ENCODE results near the gene ABI2.
"Not testable (repeated sequence)": the region's sequence is repeated elsewhere in the genome, so short reads cannot be mapped to it uniquely, and the experiment has no call there.

GRCh38 chr2:203429643-203430042, 101.4 kb downstream of the ABI2 start:
- not testable (repeated sequence) for TF ChIP-seq CTCF, EP300, POLR2A (IDR thresholded peaks at IDR 0.05)

All from ovary (tissue), 3 donors.